LHCN-M2 (cell line): ENCODE data around the gene EPC1. TPM values are rescaled to one million over a fixed set of nuclear protein-coding genes. Genes with fewer than 3 reads are reported as not detected.
"Not testable (repeated sequence)": the region's sequence is repeated elsewhere in the genome, so short reads cannot be mapped to it uniquely, and the experiment has no call there.

ENCODE experiments used
- DNase-seq: peaks from one replicate; pipeline ENCODE4 v3.0.0-alpha.2; 2012; ENCODE audit warnings: low read depth
- total RNA-seq: library from RNA; depleted of rRNA; stranded (reverse); fragments of >200 nt; gene quantifications from 2 replicates; pipeline ENCODE4 v1.2.3, GENCODE V29; 2014; rRNA removed

Gene EPC1
- total RNA-seq, 1 experiment from 2014 or later: 14.9 TPM

- peak; percentile 65 for DNase-seq
Measured at GRCh38 chr10:32237644-32238345, 109.2 kb downstream of the EPC1 start.

GRCh38 chr10:32234471-32234870, 112.5 kb downstream of the EPC1 start:
- no peak for DNase-seq

GRCh38 chr10:32233375-32233774, 113.6 kb downstream of the EPC1 start:
- not testable (repeated sequence) for DNase-seq

GRCh38 chr10:32232378-32232777, 114.6 kb downstream of the EPC1 start:
- no peak for DNase-seq

GRCh38 chr10:32229788-32230187, 117.2 kb downstream of the EPC1 start:
- DNase-seq: not testable (repeated sequence)

- DNase-seq: no peak
Measured at GRCh38 chr10:32229170-32229569, 117.8 kb downstream of the EPC1 start.

GRCh38 chr10:32227802-32228201, 119.2 kb downstream of the EPC1 start:
- no peak for DNase-seq

- DNase-seq: no peak
Measured at GRCh38 chr10:32226624-32227023, 120.3 kb downstream of the EPC1 start.

GRCh38 chr10:32225976-32226375, 121.0 kb downstream of the EPC1 start:
- DNase-seq: peak; percentile 29

GRCh38 chr10:32222376-32222775, 124.6 kb downstream of the EPC1 start:
- peak; percentile 44 for DNase-seq

- DNase-seq: not testable (repeated sequence)
Measured at GRCh38 chr10:32219156-32219555, 127.8 kb downstream of the EPC1 start.

- DNase-seq: not testable (repeated sequence)
Measured at GRCh38 chr10:32218206-32219044, 128.5 kb downstream of the EPC1 start.

Other genes starting within 250 kb of the EPC1 start
- 8.7 and 9.7 TPM in 2 replicates for gene CCDC7, start 99.0 kb upstream of the EPC1 start, total RNA-seq